Keratinocyte (primary cell): ENCODE results near the gene ELF1. TPM values are rescaled to one million over a fixed set of nuclear protein-coding genes. Genes with fewer than 3 reads are reported as not detected.

Experiments used
- DNase-seq: peaks from one replicate; pipeline ENCODE4 v3.0.0-alpha.2; 2011; ENCODE audit warnings: low read depth, missing footprints, low spot score
- FAIRE-seq: peaks from 2 replicates; lab custom pipeline; 2011; peaks lifted over from hg19 to GRCh38; lab: Jason Lieb, UNC
- H2AFZ ChIP-seq: 2 replicates; pipeline ENCODE4 v1.6.0; 2012; ENCODE audit warnings: low read length, control low read depth, inconsistent platforms; ENCODE audit not compliant: control insufficient read depth
- H3K27ac ChIP-seq: 2 replicates; pipeline ENCODE4 v1.5.1; 2011; ENCODE audit warnings: low read length; ENCODE audit not compliant: control insufficient read depth, insufficient read depth
- H3K27me3 ChIP-seq: 3 replicates; pipeline ENCODE4 v1.6.0; 2011; ENCODE audit warnings: low read length; ENCODE audit not compliant: control insufficient read depth, insufficient read depth; ENCODE audit errors: extremely low read depth
- H3K36me3 ChIP-seq, 2 experiments: 2 replicates in 1 of 2; 3 replicates in 1 of 2; pipeline ENCODE4 v1.5.1; 2011; ENCODE audit warnings: low read length in 2 of 2, mild to moderate bottlenecking in 1 of 2; ENCODE audit not compliant: control insufficient read depth in 2 of 2, insufficient read depth in 2 of 2; ENCODE audit errors: extremely low read depth in 1 of 2
- H3K4me1 ChIP-seq: 3 replicates; pipeline ENCODE4 v1.5.1; 2011; ENCODE audit warnings: low read length; ENCODE audit not compliant: control insufficient read depth, insufficient read depth; ENCODE audit errors: extremely low read depth
- H3K4me2 ChIP-seq: 3 replicates; pipeline ENCODE4 v1.6.0; 2011; ENCODE audit warnings: low read depth, low read length; ENCODE audit not compliant: control insufficient read depth, insufficient read depth; ENCODE audit errors: extremely low read depth
- H3K4me3 ChIP-seq, 3 experiments: fragments of 200-600 bp in 1 of 3; sonication (generic) in 1 of 3; 2 replicates in 2 of 3; 3 replicates in 1 of 3; pipeline ENCODE4 v1.5.1; 2011 to 2016; ENCODE audit warnings: low read length in 3 of 3, mild to moderate bottlenecking in 3 of 3, control low read depth in 2 of 3, inconsistent platforms in 1 of 3, low read depth in 1 of 3, mixed read lengths in 1 of 3, mixed run types in 1 of 3, moderate library complexity in 1 of 3; ENCODE audit not compliant: control insufficient read depth in 2 of 3, insufficient read depth in 2 of 3; ENCODE audit errors: extremely low read depth in 1 of 3
- H3K79me2 ChIP-seq: 2 replicates; pipeline ENCODE4 v1.6.0; 2012; ENCODE audit warnings: low read length; ENCODE audit not compliant: control insufficient read depth, insufficient read depth
- H3K9ac ChIP-seq: 3 replicates; pipeline ENCODE4 v1.6.0; 2011; ENCODE audit warnings: low read length; ENCODE audit not compliant: control insufficient read depth, insufficient read depth; ENCODE audit errors: extremely low read depth
- H3K9me1 ChIP-seq: 3 replicates; pipeline ENCODE4 v1.6.0; 2011; ENCODE audit warnings: low read length; ENCODE audit not compliant: control insufficient read depth, insufficient read depth; ENCODE audit errors: extremely low read depth
- H3K9me3 ChIP-seq: 2 replicates; pipeline ENCODE4 v1.5.1; 2012; ENCODE audit warnings: low read depth, low read length; ENCODE audit not compliant: control insufficient read depth
- H4K20me1 ChIP-seq: 3 replicates; pipeline ENCODE4 v1.6.0; 2011; ENCODE audit warnings: low read length; ENCODE audit not compliant: control insufficient read depth, insufficient read depth; ENCODE audit errors: extremely low read depth
- CTCF ChIP-seq, 3 experiments: IDR thresholded peaks in 1 of 3; conservative IDR thresholded peaks in 1 of 3; optimal IDR thresholded peaks in 1 of 3; 2 replicates in 2 of 3; 3 replicates in 1 of 3; pipeline versions ENCODE3 to v1.5.1; 2011; ENCODE audit warnings: low read length in 3 of 3, mild to moderate bottlenecking in 3 of 3, moderate library complexity in 2 of 3, control low read depth in 1 of 3, inconsistent platforms in 1 of 3; ENCODE audit not compliant: insufficient read depth in 2 of 3; ENCODE audit errors: extremely low read depth in 1 of 3
- EZH2 ChIP-seq: IDR thresholded peaks from one replicate; pipeline ENCODE4 v1.6.1; 2012; ENCODE audit warnings: inconsistent platforms, mild to moderate bottlenecking, low read length, moderate library complexity
- dilution Hi-C: fragments of 300-500 bp; cut with MboI; formaldehyde crosslinking; loops from one replicate; pipeline ENCODE4 v1.7.0; 2020; ENCODE audit warnings: low sequenced_read_pairs; ENCODE audit not compliant: extremely low pct_ligation_motif_present
- polyA plus RNA-seq, 5 experiments: library from polyadenylated mRNA; depleted of rRNA in 3 of 5; stranded (reverse) in 3 of 5; stranded (forward) in 1 of 5; unstranded in 1 of 5; fragments of >200 nt; gene quantifications; 1 replicate in 1 of 5; 2 replicates in 3 of 5; 3 replicates in 1 of 5; pipeline versions ENCODE4 v1.2.1 to v1.2.3, GENCODE V29; 2011 to 2012; ENCODE audit warnings: missing spikeins in 2 of 5, low read depth in 1 of 5, low replicate concordance in 1 of 5

ELF1 gene
- polyA plus RNA-seq, 1 donor (not counting 4 experiments of a cell fraction or from before 2014, with no cell fraction given) = 57.6 TPM

DNA sequence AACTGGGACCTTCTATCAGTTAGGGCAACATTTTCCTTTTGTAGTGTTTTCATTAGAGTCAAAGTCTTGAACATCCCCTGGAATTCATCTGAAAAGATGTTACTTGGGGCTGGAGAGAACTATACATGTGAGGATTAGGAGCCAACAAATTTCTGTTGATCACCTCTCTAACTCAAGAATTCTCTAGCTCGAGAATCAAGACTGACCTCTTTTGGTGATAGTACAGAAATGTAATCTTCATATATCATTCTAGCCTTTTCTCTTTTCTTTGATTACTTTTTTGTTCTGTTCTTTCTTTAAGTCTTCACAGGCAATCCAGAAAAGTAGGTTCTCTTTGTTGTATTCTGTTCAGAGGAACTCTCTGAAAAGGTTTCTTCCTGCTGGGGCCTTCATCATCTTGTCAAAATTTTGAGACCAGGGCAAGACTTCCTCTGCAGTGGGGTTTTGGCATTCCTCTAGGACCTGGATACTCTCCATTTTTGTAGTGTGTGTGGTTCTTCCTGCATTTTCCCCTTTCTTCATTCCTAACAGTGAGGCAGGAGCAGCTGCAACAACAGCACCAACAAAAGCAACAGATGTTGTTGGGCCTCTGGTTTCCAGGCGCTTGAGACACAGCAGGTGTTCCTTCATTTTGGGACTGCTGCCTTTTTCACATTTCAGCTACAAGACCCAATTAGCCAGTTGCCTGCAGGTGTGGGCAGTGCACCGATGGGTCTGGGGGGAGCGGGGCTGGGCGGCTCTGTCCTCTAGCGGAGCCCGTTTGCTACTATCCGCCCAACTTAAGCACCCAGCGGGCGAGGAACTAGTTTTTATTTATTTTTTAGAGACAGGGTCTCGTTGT lies 26.2 kb downstream of the ELF1 start:
- Histone ChIP-seq H3K4me2 (peak overlapping the region; percentile 89), H3K27me3 (no peaks in the 10 kb centered on the region), H3K9me3 (no peaks in the 10 kb centered on the region), H3K4me1 (peaks cover 24% of the 10 kb centered on the region), H3K4me3 (no peak overlapping the region), H4K20me1 (no peaks in the 10 kb centered on the region), H3K27ac (peak overlapping the region; percentile 80), H3K79me2 (peaks cover 88% of the 10 kb centered on the region), H3K36me3 (no peaks in the 10 kb centered on the region), H3K9ac (peak overlapping the region; percentile 61), H3K9me1 (no peaks in the 10 kb centered on the region), H2AFZ (no peak overlapping the region)
- DNase-seq = no peak
- TF ChIP-seq EZH2 (no peak), CTCF (optimal IDR thresholded peaks at IDR 0.05 in 1 of 3, IDR thresholded peaks at IDR 0.05 in 1 of 3, conservative IDR thresholded peaks at IDR 0.05 in 1 of 3; ENCODE audit: extremely low read depth in 1 of 3, insufficient read depth in 2 of 3, low read length in 3 of 3) (no peak)
- FAIRE-seq = peak; percentile 39
- dilution Hi-C loops = no loop called here

- Histone ChIP-seq H3K4me1 (peaks cover 31% of the 10 kb centered on the region), H2AFZ (no peak overlapping the region), H3K9ac (no peak overlapping the region), H3K9me1 (no peaks in the 10 kb centered on the region), H3K79me2 (peaks cover 90% of the 10 kb centered on the region), H3K9me3 (no peaks in the 10 kb centered on the region), H3K36me3 (no peaks in the 10 kb centered on the region), H4K20me1 (no peaks in the 10 kb centered on the region), H3K4me3 (no peak overlapping the region), H3K4me2 (no peak overlapping the region), H3K27ac (no peak overlapping the region), H3K27me3 (no peaks in the 10 kb centered on the region)
- no peak for FAIRE-seq
- DNase-seq = no peak
- TF ChIP-seq EZH2 (no peak), CTCF (optimal IDR thresholded peaks at IDR 0.05 in 1 of 3, IDR thresholded peaks at IDR 0.05 in 1 of 3, conservative IDR thresholded peaks at IDR 0.05 in 1 of 3; ENCODE audit: extremely low read depth in 1 of 3, insufficient read depth in 2 of 3, low read length in 3 of 3) (no peak)
- dilution Hi-C loops = no loop called here
These were observed 31.4 kb downstream of the ELF1 start for GRCh38 chr13:40987606-40988280.
